HG03460 (cell line): ENCODE data around the gene SMOC2.
"Not testable (repeated sequence)": the region's sequence is repeated elsewhere in the genome, so short reads cannot be mapped to it uniquely, and the experiment has no call there.

Experiments used
- ATAC-seq: cut with Tn5 transposase; IDR thresholded peaks from one replicate; pipeline ENCODE4 v1.9.1; 2021; ENCODE audit not compliant: unreplicated experiment

Gene SMOC2

GRCh38 chr6:168537540-168537884, 96.5 kb downstream of the SMOC2 start:
- ATAC-seq: no peak

- not testable (repeated sequence) for ATAC-seq
These were observed 97.4 kb downstream of the SMOC2 start for GRCh38 chr6:168538188-168538891.

- no peak for ATAC-seq
These were observed 98.2 kb downstream of the SMOC2 start for GRCh38 chr6:168538892-168539811.

GRCh38 chr6:168540713-168541291, 99.8 kb downstream of the SMOC2 start:
- no peak for ATAC-seq

GRCh38 chr6:168541307-168541706, 100.3 kb downstream of the SMOC2 start:
- ATAC-seq: no peak

GRCh38 chr6:168542301-168542700, 101.3 kb downstream of the SMOC2 start:
- no peak for ATAC-seq

GRCh38 chr6:168545428-168545827, 104.4 kb downstream of the SMOC2 start:
- no peak for ATAC-seq

- no peak for ATAC-seq
These were observed 105.2 kb downstream of the SMOC2 start for GRCh38 chr6:168546151-168546550.

- ATAC-seq: no peak
These were observed 105.7 kb downstream of the SMOC2 start for GRCh38 chr6:168546730-168547129.

- no peak for ATAC-seq
These were observed 109.3 kb downstream of the SMOC2 start for GRCh38 chr6:168550326-168550725.

- no peak for ATAC-seq
These were observed 113.5 kb downstream of the SMOC2 start for GRCh38 chr6:168554472-168554871.

GRCh38 chr6:168554898-168555617, 114.1 kb downstream of the SMOC2 start:
- no peak for ATAC-seq

- ATAC-seq: no peak
These were observed 114.8 kb downstream of the SMOC2 start for GRCh38 chr6:168555618-168556273.

GRCh38 chr6:168557512-168557911, 116.5 kb downstream of the SMOC2 start:
- ATAC-seq: no peak

- ATAC-seq: no peak
These were observed 117.7 kb downstream of the SMOC2 start for GRCh38 chr6:168558686-168559085.

- ATAC-seq: no peak
These were observed 118.7 kb downstream of the SMOC2 start for GRCh38 chr6:168559574-168560098.

GRCh38 chr6:168560126-168560525, 119.1 kb downstream of the SMOC2 start:
- ATAC-seq: no peak

- ATAC-seq: no peak
These were observed 121.7 kb downstream of the SMOC2 start for GRCh38 chr6:168562576-168563151.

- ATAC-seq: no peak
These were observed 122.7 kb downstream of the SMOC2 start for GRCh38 chr6:168563656-168564055.

GRCh38 chr6:168565112-168565511, 124.1 kb downstream of the SMOC2 start:
- no peak for ATAC-seq
